WTC11 (cell line): Measurements from ENCODE around the gene CIPC. TPM values are rescaled to one million over a fixed set of nuclear protein-coding genes. Genes with fewer than 3 reads are reported as not detected.
A peak's percentile ranks its signal among the peaks of the same experiment; 100 is the strongest.

Experiments used
- ATAC-seq: fragments of 200-7000 bp; cut with Tn5 transposase; 2 replicates; pipeline ENCODE4 v1.10.0; 2021; ENCODE audit warnings: mild to moderate bottlenecking, moderate library complexity
- CTCF ChIA-PET: fragments of 300-600 bp; sonication (Branson Sonifier 250); formaldehyde crosslinking; loops from one replicate; lab custom pipeline; 2021; ENCODE audit warnings: antibody characterized with exemption; lab: Charles Lee
- POLR2A ChIA-PET: fragments of 350-600 bp; sonication (Branson Sonifier 250); formaldehyde crosslinking; loops from one replicate; lab custom pipeline; 2021; ENCODE audit warnings: antibody characterized with exemption; lab: Charles Lee
- DNase-seq: peaks from one replicate; pipeline ENCODE4 v3.0.0; 2021; ENCODE audit warnings: low spot score
- H3K27ac Mint-ChIP-seq: 2 replicates; pipeline ENCODE4 v1.8.0; 2021; ENCODE audit warnings: mixed read lengths
- H3K27me3 Mint-ChIP-seq: 2 replicates; pipeline ENCODE4 v1.8.0; 2021; ENCODE audit warnings: low read depth, mild to moderate bottlenecking, moderate library complexity, mixed read lengths
- H3K36me3 Mint-ChIP-seq: 2 replicates; pipeline ENCODE4 v1.8.0; 2021; ENCODE audit warnings: mixed read lengths
- H3K4me1 Mint-ChIP-seq: 2 replicates; pipeline ENCODE4 v1.8.0; 2022; ENCODE audit warnings: mixed read lengths
- H3K4me3 Mint-ChIP-seq: 2 replicates; pipeline ENCODE4 v1.8.0; 2021; ENCODE audit warnings: mild to moderate bottlenecking, moderate library complexity, mixed read lengths
- H3K9me3 Mint-ChIP-seq: 2 replicates; pipeline ENCODE4 v1.8.0; 2021; ENCODE audit warnings: mixed read lengths
- CTCF ChIP-seq: fragments of 200-600 bp; IDR thresholded peaks from 2 replicates; pipeline ENCODE4 v1.8.0; 2022; ENCODE audit warnings: antibody characterized with exemption
- E2F1 ChIP-seq: sonication (generic); formaldehyde crosslinking; IDR thresholded peaks from 2 replicates; pipeline ENCODE4 v1.8.0; 2022; ENCODE audit warnings: mild to moderate bottlenecking, missing genetic modification reagents
- E2F4 ChIP-seq: sonication (generic); formaldehyde crosslinking; IDR thresholded peaks from 2 replicates; pipeline ENCODE4 v1.8.1; 2022; ENCODE audit warnings: low read depth, mild to moderate bottlenecking, moderate library complexity, missing genetic modification reagents, borderline replicate concordance
- FOXJ3 ChIP-seq: sonication (generic); formaldehyde crosslinking; IDR thresholded peaks from 2 replicates; pipeline ENCODE4 v1.9.0; 2021; ENCODE audit warnings: missing genetic modification reagents, mild to moderate bottlenecking, borderline replicate concordance
- GTF2I ChIP-seq: fragments of 250-450 bp; sonication (Bioruptor Pico); conservative IDR thresholded peaks from 2 replicates; pipeline ENCODE4 v1.4.0; 2021; ENCODE audit warnings: mild to moderate bottlenecking
- NFE2L1 ChIP-seq: sonication (generic); formaldehyde crosslinking; IDR thresholded peaks from 2 replicates; pipeline ENCODE4 v1.8.1; 2023; ENCODE audit warnings: missing genetic modification reagents
- PRRX2 ChIP-seq: fragments of 250-450 bp; sonication (Bioruptor Pico); IDR thresholded peaks from 2 replicates; pipeline ENCODE4 v1.8.0; 2021; ENCODE audit warnings: mild to moderate bottlenecking
- RELA ChIP-seq: sonication (generic); formaldehyde crosslinking; IDR thresholded peaks from 2 replicates; pipeline ENCODE4 v1.8.1; 2022; ENCODE audit warnings: missing genetic modification reagents, mild to moderate bottlenecking, borderline replicate concordance
- SMAD3 ChIP-seq: sonication (generic); formaldehyde crosslinking; IDR thresholded peaks from 2 replicates; pipeline ENCODE4 v1.8.0; 2022; ENCODE audit warnings: missing genetic modification reagents, mild to moderate bottlenecking, borderline replicate concordance
- SP1 ChIP-seq: sonication (generic); formaldehyde crosslinking; conservative IDR thresholded peaks from 2 replicates; pipeline ENCODE4 v1.8.1; 2022; ENCODE audit warnings: missing genetic modification reagents
- TP53 ChIP-seq: sonication (generic); formaldehyde crosslinking; IDR thresholded peaks from 2 replicates; pipeline ENCODE4 v1.8.1; 2023; ENCODE audit warnings: mild to moderate bottlenecking, missing genetic modification reagents
- ZNF317 ChIP-seq: sonication (generic); formaldehyde crosslinking; IDR thresholded peaks from 2 replicates; pipeline ENCODE4 v1.8.1; 2023; ENCODE audit warnings: low read depth, mild to moderate bottlenecking, moderate library complexity, missing genetic modification reagents, borderline replicate concordance
- ZNF396 ChIP-seq: fragments of 250-450 bp; sonication (Bioruptor Pico); IDR thresholded peaks from 2 replicates; pipeline ENCODE4 v1.8.0; 2021; ENCODE audit warnings: mild to moderate bottlenecking, moderate library complexity, borderline replicate concordance
- ZNF416 ChIP-seq: fragments of 250-450 bp; sonication (Bioruptor Pico); IDR thresholded peaks from 2 replicates; pipeline ENCODE4 v1.9.0; 2021; ENCODE audit warnings: mild to moderate bottlenecking, inconsistent platforms
- ZNF423 ChIP-seq: fragments of 250-450 bp; sonication (Bioruptor Pico); IDR thresholded peaks from 2 replicates; pipeline ENCODE4 v2.1.2; 2022; ENCODE audit warnings: mild to moderate bottlenecking, moderate library complexity
- ZSCAN18 ChIP-seq: fragments of 250-450 bp; sonication (Bioruptor Pico); IDR thresholded peaks from 2 replicates; pipeline ENCODE4 v2.1.2; 2022; ENCODE audit warnings: mild to moderate bottlenecking, moderate library complexity
- total RNA-seq: library from RNA; stranded (reverse); gene quantifications from 3 replicates; pipeline ENCODE4 v1.2.3, GENCODE V29; 2021
- TF ChIP-seq, protein P1 (sequence below): sonication (generic); formaldehyde crosslinking; IDR thresholded peaks from 2 replicates; pipeline ENCODE4 v1.8.0; 2022; ENCODE audit warnings: mild to moderate bottlenecking, missing genetic modification reagents

The CIPC gene
- total RNA-seq, 1 experiment from 2014 or later = 25.4 TPM

GRCh38 chr14:77157740-77158139 lies 59.7 kb downstream of the CIPC start:
- Mint-ChIP-seq H3K4me1 (peaks cover 38% of the 10 kb centered on the region), H3K27me3 (no peaks in the 10 kb centered on the region), H3K27ac (peak overlapping the region; percentile 29; the same call in 1 of the 2 replicates), H3K4me3 (no peak overlapping the region), H3K9me3 (peaks cover 5% of the 10 kb centered on the region), H3K36me3 (no peaks in the 10 kb centered on the region)
- TF ChIP-seq TP53 (CRISPR knock-in tag) = no peak
- no peak for TF ChIP-seq E2F4 (CRISPR knock-in tag)
- no peak for TF ChIP-seq ZNF317 (CRISPR knock-in tag)
- TF ChIP-seq FOXJ3 (CRISPR knock-in tag) = no peak
- TF ChIP-seq, protein P1, sequence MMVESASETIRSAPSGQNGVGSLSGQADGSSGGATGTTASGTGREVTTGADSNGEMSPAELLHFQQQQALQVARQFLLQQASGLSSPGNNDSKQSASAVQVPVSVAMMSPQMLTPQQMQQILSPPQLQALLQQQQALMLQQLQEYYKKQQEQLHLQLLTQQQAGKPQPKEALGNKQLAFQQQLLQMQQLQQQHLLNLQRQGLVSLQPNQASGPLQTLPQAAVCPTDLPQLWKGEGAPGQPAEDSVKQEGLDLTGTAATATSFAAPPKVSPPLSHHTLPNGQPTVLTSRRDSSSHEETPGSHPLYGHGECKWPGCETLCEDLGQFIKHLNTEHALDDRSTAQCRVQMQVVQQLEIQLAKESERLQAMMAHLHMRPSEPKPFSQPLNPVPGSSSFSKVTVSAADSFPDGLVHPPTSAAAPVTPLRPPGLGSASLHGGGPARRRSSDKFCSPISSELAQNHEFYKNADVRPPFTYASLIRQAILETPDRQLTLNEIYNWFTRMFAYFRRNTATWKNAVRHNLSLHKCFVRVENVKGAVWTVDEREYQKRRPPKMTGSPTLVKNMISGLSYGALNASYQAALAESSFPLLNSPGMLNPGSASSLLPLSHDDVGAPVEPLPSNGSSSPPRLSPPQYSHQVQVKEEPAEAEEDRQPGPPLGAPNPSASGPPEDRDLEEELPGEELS (CRISPR knock-in tag) = no peak
- no peak for TF ChIP-seq ZNF396 (CRISPR knock-in tag)
- TF ChIP-seq PRRX2 = no peak
- TF ChIP-seq ZNF416 (CRISPR knock-in tag) = no peak
- no peak for TF ChIP-seq CTCF
- TF ChIP-seq RELA (CRISPR knock-in tag) = no peak
- no peak for TF ChIP-seq GTF2I (CRISPR knock-in tag)
- DNase-seq = no peak
- ChIA-PET CTCF (interaction anchor here (0.6 to 7.7 kb wide), 4 partner anchors 16 to 449 kb away, joined by 3 to 147 read pairs (median 8); partner anchors contain the start of gene ZDHHC22), POLR2A (no interaction called here)
- ATAC-seq = no peak

- TF ChIP-seq ZNF423 (CRISPR knock-in tag) (0 out of 2 replicates have a peak, but pooled peaks have one; percentile 8), NFE2L1 (CRISPR knock-in tag) (peak; percentile 97), E2F1 (CRISPR knock-in tag) (no peak), ZSCAN18 (CRISPR knock-in tag) (no peak), SP1 (CRISPR knock-in tag) (no peak), TP53 (CRISPR knock-in tag) (no peak), SMAD3 (CRISPR knock-in tag) (no peak)
- ChIA-PET POLR2A (interaction anchor here (1.2 kb wide), 1 partner anchor 29 kb away, joined by 3 read pairs; no protein-coding TSS in a partner anchor), CTCF (interaction anchor here (2.3 to 7.7 kb wide), 2 partner anchors 17 to 55 kb away, joined by 13 to 147 read pairs; partner anchors contain the start of gene ZDHHC22)
- Mint-ChIP-seq H3K4me3 (peak overlapping the region; percentile 34; the same call in 1 of the 2 replicates), H3K4me1 (peaks cover 34% of the 10 kb centered on the region), H3K27ac (no peak overlapping the region), H3K9me3 (peaks cover 5% of the 10 kb centered on the region), H3K36me3 (no peaks in the 10 kb centered on the region), H3K27me3 (no peaks in the 10 kb centered on the region)
- ATAC-seq (peak; percentile 82), DNase-seq (peak; percentile 39)
These were observed 60.3 kb downstream of the CIPC start for GRCh38 chr14:77158175-77158881.
